ENCODE data around the gene SCAPER.

Gene SCAPER

DNA sequence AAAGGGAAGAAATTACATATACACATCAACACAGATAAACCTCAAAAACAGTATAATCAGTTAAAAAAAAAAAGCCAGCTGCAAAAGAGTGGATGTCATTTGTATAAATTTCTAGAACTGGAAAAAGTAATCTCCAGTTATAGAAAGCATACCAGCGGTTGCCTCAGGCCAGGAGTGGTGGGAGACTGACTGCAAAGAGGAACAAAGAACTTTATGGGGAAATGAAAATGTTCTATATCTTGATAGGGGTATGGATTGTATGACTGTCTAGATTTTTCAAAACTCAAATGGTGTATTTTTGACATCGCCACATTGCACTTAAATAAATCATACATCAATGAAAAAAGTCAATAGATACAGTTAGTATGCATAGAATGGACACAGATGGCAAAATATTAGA lies 241.6 kb downstream of the SCAPER start:
- no peak for DNase-seq

DNA sequence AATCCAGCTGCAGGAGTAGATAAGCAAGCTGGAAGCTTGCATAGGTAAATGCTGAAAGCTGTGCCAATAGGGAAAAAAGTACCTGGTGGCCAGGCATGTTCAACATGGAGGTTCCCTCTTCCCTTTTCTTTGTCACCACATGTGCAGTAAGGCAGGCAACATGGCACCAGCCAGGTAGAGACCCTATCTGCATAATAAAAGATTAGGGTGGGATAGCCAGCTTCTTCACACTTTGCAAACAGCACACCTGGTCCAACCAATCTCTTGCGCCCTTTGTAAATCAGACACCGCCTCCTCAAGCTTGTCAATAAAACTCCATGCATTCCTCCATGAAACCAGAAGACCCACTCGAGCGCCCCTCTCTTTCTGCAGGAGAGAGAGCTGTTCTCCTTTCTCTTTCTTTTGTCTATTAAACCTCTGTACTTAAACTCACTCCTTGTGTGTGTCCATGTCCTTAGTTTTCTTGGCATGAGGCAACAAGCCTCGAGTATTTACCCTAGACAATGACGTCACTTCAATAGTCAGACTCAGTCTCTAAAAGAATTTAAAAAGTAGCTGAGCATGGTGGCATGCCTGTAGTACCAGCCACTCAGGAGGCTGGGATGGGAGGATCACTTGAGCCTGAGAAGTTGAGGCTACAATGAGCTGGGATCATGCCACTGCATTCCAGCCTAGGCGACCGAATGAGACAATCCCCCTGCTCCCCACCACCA lies 256.3 kb downstream of the SCAPER start:
- no peak for DNase-seq

DNA sequence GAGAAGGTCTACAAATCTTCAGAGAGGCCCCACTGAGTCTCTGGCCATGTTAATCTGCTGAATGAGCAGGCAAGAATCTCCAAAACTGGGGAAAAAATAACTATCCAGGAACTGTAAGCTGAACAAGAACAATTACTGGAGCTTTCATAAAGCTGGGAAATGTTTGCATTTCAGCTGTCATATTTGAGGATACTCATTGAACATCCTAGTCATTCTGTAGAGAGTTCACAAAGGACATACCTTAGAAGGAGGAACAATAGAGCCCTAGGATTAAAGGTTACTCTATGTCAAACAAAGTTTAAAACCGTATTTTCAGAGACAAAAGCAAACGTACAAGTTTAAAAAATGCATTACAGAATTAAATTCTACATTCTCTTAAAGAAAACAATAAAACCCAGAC lies 257.5 kb downstream of the SCAPER start:
- no peak for DNase-seq

DNA sequence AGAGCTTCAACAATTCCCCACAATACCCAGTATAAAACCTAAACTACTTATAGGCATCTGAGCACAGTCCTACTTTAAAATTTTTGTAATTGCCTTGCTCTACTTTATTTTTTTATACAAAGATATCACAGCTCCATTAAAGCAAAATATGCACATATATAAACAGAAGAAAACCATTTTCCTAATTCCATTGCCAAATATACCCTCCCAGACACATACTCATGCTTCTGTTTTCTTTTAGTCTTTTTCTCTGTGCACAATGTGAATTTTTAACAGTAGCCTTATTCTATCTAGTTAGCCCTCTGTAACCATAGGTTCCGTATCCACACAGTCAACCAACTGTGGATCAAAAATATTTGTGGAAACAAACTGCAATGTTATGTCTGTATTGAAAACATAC lies 260.5 kb downstream of the SCAPER start:
- DNase-seq, result no peak

DNA sequence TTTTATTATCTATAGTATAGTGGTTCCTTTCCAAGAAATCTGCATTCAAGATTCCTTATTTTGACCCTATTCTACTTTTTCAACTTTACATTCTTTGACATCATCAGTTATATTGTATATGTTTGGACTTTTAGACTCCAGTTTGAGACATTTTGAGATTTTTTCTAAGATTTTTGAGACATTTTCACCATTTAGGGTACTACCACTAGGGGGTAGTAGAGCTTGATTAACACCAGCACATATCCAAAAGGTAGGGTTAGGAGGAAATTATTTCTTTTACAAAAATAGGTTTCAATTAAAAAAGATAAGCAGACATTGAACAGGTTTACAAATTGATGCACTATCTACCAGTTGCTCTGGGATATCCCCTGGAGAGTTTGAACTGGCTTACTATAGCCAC lies 262.5 kb downstream of the SCAPER start:
- DNase-seq, result no peak

DNA sequence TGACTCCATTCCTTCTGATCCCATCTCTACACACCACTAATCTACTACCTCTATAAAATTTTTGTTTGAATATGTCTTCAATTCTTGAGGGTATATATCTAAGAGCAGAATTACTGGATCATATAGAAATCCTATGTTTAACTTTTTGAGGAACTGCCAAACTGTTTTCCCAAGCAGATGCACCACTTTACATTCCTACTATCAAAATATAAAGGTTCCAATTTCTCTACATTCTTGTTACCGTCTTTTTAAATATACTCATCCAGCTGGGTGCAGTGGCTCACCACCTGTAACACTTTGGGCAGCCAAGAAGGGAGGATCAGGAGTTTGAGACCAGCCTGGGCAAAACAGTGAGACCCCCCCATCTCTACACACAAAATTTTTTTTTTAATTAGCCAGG lies 268.0 kb downstream of the SCAPER start:
- DNase-seq, result no peak

DNA sequence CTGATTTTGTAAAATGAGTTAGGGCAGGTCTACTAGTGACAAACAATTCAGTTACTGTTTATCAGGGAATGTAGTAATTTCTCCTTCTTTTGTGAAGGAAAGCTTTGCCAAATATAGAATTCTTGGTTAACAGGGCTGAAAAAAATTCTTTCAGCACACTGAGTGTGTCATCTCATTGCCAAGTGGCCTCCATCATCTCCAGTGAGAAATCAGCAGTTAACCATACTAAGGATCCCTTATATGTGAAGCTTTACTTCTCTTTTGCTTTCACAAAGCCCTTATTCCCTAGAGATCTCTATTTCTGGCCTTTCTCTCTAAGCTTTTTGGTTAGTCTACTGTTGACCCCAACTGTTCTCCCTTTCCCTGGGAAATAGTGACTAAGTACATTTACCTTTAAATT lies 269.1 kb downstream of the SCAPER start:
- DNase-seq, result no peak

DNA sequence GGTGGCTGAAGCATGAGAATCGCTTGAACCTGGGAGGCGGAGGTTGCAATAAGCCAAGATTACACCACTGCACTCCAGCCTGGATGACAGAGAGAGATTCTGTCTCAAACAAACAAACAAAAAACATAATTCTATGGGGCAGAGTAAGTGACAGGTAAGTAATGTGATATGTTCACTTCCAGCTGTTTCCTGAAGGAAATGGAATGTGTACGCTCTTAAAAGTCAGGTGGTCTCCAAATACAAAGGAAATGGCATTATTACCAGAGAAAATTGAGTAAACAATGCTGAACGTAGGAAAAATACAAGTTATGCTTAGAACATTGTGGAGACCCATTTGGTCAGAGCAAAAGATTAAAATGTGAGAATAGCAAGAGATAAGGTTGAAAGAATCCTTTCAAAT lies 278.5 kb downstream of the SCAPER start:
- DNase-seq, result no peak

DNA sequence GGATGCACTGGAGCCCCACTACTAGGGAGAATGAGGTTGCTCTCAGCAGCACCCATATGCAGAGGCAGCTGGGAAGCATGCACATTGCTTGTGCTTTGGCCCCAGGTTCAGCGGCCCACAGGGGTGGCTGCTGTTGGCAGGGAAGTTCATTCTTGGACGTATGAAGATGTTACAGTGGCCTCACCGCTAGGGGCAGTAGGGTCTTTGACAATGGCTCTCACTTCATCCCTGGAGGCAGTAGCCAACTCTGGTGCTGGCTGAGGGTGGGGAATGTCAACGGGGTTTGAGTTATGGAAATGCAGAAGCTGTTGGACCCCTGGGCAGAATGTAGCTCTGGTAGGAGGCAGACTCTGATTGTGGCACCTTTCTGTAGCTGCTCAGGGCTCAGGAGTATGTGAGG lies 279.9 kb downstream of the SCAPER start:
- no peak for DNase-seq

DNA sequence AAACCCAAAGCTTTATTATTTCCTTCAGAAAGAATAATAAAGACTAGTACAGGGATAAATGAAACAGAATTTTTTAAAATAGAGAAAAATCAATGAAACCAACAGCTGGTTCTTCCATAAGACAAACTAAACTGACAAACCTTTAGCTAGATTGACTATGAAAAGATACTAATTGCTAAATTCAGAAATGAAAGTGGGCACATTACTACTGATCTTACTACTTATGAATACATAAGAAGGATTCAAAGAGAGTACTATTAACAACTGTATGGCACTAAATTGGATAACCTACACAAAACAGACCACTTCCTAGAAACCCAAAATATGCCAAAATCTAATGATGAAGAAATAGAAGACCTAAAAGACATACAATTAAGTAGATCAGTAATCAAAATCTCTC lies 290.4 kb downstream of the SCAPER start:
- DNase-seq, result no peak

DNA sequence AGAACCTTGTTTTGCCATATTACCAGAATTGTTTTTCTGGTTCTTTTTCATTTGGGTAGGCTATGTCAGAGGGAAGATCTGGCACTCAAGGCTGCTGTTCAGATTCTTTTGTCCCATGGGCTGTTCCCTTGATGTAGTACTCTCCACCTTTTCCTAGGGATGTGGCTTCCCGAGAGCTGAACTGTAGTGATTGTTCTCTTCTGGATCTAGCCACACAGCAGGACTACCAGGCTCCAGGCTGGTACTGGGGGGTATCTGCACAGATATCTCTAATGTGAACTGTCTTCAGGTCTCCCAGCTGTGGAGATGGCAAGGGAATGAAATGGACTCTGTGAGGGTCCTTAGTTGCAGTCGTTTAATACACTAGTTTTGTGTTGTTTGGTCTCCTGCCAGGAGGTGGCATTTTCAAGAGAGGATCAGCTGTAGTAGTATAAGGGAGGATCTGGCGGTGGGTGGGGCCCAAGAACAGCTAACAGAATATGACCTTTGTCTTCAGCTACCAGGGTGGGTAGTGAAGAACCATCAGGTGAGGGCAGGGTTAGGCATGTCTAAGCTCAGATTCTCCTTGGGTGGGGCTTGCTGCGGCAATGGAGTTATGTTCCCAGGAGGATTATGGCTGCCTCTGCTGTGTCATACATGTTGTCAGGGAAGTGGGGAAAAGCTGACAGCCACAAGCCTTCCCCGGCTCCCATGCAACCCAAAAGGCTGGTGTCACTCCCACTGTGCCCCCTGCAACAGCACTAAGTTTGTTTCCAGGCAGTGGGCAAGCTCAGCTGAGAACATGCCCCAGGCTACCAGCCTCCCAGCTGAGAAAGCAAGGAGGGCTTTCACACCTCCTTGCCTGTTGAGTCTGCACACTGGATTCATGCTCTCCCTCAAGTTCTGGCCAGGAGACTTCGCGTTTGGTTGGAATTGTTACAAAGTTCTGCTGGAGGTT lies 316.1 kb downstream of the SCAPER start:
- no peak for DNase-seq

DNA sequence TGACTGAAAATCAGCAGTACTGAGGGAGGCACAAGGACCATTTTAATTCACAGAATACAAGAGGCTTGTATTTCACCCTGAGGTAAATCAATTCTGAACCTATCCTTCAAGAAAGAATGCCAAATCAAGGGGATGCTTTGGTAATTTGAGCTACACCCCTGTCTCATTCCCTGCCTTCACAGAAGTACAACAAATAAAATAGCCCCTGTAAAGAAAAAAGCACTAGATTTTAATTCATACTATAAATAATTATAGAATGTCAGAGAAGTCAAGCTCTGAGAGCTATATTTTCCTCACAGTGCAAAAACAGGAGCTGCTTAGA lies 319.6 kb downstream of the SCAPER start:
- DNase-seq, result no peak

DNA sequence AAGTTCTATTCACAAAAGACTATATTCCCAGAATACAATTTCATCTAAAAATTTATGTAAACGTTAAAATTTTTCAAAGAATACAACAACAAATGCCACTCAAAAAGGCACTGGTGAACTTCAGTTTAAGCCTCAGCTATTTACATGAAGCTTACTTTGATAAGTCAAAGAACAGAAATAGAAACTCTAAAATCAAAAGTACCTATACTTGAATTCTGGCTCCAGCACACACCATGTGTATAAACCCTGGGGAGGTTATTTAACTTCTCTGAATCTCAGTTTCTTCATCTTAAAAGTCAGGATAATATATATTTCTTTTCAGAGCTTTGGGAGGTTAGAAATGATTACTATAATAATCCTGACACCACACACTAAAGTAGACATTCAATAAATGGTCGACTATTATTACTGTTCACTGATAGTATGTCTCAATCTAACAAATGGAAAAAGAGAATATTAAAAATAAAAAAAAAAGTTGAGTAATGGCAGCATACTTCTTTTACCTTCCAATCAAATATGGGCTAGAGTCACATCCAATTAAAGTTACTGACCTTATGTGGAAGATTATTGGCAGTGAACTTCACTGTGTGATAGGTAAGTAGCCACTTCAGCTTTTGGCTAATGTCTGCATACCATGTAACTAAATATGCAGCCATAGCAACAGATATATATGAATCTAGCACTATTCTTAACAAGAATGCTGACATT lies 320.1 kb downstream of the SCAPER start:
- DNase-seq, result no peak

DNA sequence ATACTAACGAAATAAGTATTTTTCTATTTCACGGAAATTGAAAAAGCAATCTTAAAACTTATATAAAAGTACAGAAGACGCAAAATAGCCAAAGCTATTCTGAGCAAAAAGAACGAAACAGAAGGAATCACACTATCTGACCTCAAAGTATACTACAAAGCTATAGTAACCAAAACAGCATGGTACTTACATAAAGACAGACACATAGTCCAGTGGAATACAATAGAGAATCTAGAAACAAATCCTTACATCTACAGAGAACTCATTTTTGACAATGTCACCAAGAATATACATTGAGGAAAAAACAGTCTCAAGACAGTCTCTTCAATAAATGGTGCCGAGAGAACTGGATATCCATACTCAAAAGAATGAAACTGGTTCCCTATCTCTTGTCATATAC lies 322.6 kb downstream of the SCAPER start:
- DNase-seq, result no peak

DNA sequence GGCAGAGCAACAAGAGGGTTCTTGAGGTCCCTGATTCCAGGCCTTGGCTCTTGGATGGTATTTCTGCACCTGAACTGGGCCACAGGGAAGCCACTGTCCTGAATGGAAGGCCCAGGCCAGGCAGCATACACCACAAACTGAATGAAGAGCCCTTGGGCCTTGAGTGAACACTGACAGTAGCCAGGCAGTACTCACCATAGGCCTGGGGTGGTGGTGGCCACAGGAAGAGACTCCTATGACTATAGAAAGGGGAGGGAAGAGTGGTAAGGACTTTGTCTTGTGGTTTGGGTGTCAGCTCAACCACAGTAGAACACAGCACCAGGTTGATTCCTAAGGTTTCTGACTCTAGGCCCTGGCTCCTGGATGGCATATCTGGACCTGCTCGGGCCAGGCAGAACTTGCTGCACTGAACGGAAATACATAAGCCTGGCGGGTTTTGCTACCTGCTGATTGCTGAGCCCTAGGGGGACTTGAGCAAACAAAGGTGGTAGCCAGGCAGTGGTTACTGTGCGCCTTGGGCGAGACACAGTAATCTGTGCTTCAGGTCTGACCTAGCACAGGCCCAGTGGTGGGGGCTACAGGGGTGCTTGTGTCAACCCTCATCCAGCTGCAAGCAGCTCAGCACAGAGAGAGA lies 327.1 kb downstream of the SCAPER start:
- no peak for DNase-seq

DNA sequence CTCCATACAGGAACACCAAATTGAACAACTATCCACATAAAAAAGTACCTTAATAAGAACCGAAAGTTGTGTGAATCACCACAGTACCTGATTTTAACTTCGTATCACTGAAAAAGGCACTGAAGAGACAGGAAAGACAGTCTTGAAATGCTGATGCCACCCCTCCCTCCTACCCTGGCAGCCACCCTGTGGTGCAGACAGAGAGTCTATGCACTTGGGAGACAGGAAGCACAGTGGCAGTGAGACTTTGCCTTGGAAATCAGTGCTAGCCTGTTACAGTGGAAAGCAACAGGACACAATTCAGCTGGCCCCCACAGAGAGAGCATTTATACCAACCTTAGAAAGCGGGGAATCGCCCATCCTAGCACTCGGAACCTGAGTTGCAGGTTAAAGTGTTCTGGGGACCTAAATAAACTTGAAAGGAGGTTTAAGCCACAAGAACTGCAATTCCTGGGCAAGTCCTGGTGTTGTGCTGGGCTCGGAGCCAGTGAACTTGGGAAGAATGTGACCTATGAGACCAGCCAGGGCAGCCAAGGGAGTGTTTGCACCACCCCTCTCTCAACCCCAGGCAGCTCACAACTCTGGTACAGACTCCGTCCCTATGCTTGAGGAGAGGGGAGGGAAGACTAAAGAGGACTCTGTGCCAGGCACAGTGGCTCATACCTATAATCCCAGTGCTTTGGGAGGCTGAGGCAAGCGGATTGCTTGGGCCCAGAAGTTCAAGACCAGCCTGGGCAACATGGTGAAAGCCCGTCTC lies 328.4 kb downstream of the SCAPER start:
- no peak for DNase-seq

DNA sequence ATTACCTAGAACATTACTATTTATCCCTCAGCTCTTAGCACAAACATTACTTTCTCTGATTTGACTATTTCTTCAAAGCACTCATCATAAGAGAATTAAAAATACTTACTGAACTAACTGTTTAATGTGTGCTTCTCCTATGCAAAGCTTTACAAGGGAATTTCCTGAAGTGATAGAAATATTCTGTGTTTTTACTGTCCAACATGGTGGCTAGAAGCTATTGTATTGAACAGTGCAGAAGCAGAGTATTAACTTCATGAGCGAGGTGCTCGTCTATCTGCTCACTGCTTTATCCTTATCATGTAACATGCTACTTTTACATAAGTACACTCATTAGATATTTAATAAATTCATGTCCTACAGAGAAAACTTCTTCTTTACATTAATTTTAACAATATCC lies 329.5 kb downstream of the SCAPER start:
- DNase-seq, result no peak

DNA sequence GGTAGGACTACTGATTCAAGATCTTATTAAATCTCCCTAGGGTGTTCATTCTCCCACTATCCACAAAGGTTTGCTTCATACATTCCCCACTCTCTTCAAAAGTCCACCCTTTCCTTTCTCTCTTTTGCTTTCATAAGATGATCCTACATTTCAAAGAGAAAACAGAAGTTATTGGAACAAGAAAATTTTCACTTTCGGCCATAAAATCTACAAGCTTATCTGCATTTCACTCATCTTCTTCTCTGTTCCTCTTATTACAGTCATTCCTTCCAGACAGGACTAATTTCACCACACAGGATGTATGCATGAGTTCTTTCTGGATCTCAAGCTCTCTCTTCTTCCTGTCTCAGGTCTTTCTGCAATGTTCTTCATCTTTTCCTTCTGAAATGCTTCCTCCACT lies 329.9 kb downstream of the SCAPER start:
- no peak for DNase-seq

DNA sequence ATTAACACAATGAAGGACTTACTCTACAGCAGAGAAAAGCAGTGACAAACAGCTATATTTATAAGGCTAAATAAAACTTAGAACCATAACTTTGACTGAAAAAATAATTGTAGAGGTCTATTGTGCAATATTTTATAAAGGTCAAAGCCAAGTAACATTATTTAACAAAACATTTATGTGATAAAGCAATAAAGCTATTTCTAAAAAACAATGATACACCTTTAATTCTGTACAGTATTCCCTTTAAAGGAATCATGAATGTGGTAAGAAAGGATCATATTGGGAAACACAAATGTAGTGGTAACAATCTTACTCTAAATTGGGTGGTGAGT lies 332.2 kb downstream of the SCAPER start:
- no peak for DNase-seq

DNA sequence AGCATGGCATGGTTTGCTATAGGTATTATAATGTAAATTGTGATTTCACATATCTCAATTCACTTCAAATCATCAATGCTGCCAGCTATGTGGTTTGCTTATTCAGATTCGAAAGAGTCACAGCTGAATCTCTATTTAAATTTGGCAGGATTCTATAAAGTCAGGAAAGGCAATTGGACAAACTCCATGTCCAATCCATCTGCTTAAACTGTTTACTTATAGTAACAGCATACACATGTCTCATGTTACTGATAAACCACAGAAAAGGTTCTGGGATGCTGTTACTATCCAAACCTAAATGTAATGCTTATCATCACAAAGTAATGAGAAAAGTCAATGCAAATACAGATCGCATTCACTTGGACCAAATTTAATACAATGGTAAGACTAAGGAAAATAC lies 338.9 kb downstream of the SCAPER start:
- no peak for DNase-seq

DNA sequence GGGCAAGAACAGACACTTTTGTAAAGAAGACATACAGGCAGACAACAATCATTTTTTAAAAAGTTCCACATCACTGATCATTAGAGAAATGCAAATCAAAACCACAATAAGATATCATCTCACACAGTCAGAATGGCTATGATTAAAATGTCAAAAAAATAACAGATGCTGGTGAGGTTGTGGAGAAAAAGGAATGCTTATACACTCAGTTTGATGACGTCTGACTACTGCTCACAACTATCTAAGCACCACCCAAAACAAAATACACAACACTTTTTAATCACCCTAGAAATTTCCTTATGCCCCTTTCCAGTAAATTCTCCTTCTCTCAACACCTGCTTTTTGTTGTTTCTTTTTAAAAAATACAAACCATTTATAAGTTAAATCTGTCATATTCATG lies 339.8 kb downstream of the SCAPER start:
- DNase-seq, result no peak

DNA sequence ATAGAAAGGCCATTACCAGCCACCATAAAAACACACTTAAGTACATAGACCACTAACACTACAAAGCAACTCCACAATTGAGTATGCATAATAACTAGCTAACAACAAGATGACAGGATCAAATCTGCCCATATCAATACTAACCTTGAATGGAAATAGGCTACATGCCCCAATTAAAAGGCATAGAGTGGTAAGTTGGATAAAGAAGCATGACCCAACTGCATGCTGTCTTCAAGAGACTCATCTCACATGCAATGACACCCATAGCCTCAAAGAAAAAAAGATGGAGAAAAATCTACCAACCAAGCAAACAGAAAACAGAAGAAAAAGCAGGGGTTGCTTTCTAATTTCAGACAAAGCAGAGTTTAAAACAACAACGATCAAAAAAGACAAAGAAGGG lies 349.9 kb downstream of the SCAPER start:
- DNase-seq, result no peak

DNA sequence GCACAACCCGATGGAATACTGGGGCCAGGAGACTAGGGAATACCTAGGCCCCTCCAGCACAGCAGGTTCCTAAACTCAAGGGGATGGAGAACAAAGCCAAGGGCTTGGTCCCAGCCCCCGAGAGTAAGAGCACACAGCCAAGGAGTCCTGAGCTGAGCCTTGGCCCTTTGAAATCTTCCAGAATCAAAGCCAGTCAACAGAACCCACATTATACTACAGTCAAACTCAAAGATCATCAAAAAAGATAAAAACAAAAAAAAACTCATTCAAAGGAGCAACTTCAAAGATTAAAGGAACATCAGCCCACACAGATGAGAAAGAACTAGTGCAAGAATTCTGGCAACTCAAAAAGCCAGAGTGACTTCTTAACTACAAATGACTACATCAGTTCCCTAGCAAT lies 351.6 kb downstream of the SCAPER start:
- DNase-seq, result no peak
